Neural crest cell (in vitro differentiated cells): ENCODE results near the gene AIG1. TPM values are rescaled to one million over a fixed set of nuclear protein-coding genes. Genes with fewer than 3 reads are reported as not detected.

ENCODE experiments used
- DNase-seq: peaks from one replicate; pipeline ENCODE4 v3.0.0; 2021; ENCODE audit warnings: low read depth, mixed read lengths, low spot score
- H3K27ac Mint-ChIP-seq: one replicate; pipeline ENCODE4 v1.8.0; 2021; ENCODE audit warnings: mild to moderate bottlenecking, mixed read lengths; ENCODE audit not compliant: unreplicated experiment
- H3K27me3 Mint-ChIP-seq: 2 replicates; pipeline ENCODE4 v1.8.0; 2021; ENCODE audit warnings: low read depth, mild to moderate bottlenecking, mixed read lengths
- H3K36me3 Mint-ChIP-seq: 2 replicates; pipeline ENCODE4 v1.8.0; 2021; ENCODE audit warnings: low read depth, mild to moderate bottlenecking, mixed read lengths
- H3K4me1 Mint-ChIP-seq: 2 replicates; pipeline ENCODE4 v1.8.0; 2021; ENCODE audit warnings: mixed read lengths
- H3K4me3 Mint-ChIP-seq: one replicate; pipeline ENCODE4 v1.8.0; 2021; ENCODE audit warnings: mild to moderate bottlenecking, mixed read lengths
- H3K9me3 Mint-ChIP-seq: 2 replicates; pipeline ENCODE4 v1.8.0; 2021; ENCODE audit warnings: mixed read lengths
- CTCF ChIP-seq: fragments of 200-600 bp; sonication (generic); conservative IDR thresholded peaks from 2 replicates; pipeline ENCODE4 v1.5.0; 2021; ENCODE audit warnings: antibody characterized with exemption, mild to moderate bottlenecking
- total RNA-seq: library from RNA; stranded (reverse); gene quantifications from 2 replicates; pipeline ENCODE4 v1.2.1, GENCODE V29; 2021

The AIG1 gene
- total RNA-seq, 1 donor from 2014 or later: 22.9 TPM

- Mint-ChIP-seq H3K9me3 (peaks cover 5% of the 10 kb centered on the region), H3K4me1 (peaks cover 15% of the 10 kb centered on the region), H3K27me3 (no peaks in the 10 kb centered on the region), H3K4me3 (no peak overlapping the region), H3K27ac (no peak overlapping the region), H3K36me3 (peaks cover 2% of the 10 kb centered on the region)
- no peak for DNase-seq
- no peak for TF ChIP-seq CTCF
These were observed 98.3 kb downstream of the AIG1 start for GRCh38 chr6:143159001-143159400.

- no peak for DNase-seq
- H3K9me3 Mint-ChIP-seq: peaks cover 5% of the 10 kb centered on the region
- H3K4me1 Mint-ChIP-seq: peaks cover 15% of the 10 kb centered on the region
- peaks cover 2% of the 10 kb centered on the region for H3K36me3 Mint-ChIP-seq
- no peaks in the 10 kb centered on the region for H3K27me3 Mint-ChIP-seq
- no peak for TF ChIP-seq CTCF
- no peak overlapping the region for H3K27ac Mint-ChIP-seq
- H3K4me3 Mint-ChIP-seq: no peak overlapping the region
These were observed 99.3 kb downstream of the AIG1 start for GRCh38 chr6:143160015-143160414.

DNA sequence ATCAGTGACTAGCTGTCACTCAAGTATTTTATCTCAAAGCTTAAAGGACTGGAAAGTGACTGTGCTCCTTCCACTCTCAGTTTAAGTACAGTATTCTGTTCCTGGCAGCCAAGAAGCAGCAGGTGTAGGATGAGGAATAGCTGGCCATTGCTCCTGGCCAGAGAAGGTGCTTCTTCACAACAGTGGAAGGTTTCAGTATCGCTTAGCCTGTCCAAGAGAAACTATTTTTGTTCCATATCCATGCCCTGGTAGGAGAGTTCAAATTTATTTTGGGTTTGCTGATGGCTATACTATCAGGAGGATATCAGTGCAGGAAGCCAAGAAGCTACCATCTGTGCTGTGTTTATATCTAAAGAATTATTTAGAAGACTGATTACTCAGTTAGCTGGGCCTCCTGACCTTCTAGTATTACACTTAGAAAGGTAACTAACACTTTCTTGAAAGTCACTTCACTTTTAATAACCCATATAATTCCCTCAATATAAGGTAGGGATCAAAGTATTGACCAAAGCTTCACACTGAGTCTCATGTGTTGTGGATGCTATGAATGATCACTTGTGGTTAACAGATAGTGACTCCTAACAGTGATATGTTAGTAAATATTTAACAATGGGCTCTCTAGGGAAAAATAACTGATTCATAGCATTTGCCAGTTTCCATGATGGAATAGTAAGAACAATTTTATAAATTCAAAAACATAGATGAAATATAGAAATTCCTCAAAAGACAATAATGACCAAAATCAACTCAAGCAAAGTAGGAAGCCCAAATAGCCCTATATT lies 99.9 kb downstream of the AIG1 start:
- no peaks in the 10 kb centered on the region for H3K9me3 Mint-ChIP-seq
- H3K36me3 Mint-ChIP-seq: peaks cover 2% of the 10 kb centered on the region
- no peak overlapping the region for H3K27ac Mint-ChIP-seq
- H3K4me3 Mint-ChIP-seq: no peak overlapping the region
- no peaks in the 10 kb centered on the region for H3K27me3 Mint-ChIP-seq
- peaks cover 15% of the 10 kb centered on the region for H3K4me1 Mint-ChIP-seq
- no peak for DNase-seq
- no peak for TF ChIP-seq CTCF

DNA sequence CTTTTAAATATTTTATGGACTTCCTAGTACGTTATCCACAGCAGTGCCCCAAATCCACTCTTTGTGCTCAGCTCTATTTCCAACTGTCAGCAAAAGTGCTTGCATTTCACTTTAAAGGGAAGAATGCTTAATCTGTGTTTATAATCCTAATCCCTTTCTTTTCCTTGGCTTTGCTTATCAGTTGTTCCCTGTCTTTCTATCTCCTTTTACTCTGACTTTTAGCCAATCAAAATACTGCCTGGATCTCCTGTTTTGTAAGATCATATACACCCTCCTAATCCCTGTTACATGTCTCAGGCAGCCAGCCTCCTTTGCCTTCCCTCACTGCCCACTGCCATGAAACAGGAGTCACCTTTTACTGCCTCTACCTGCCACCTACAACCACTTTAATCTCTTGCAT lies 102.9 kb downstream of the AIG1 start:
- Mint-ChIP-seq H3K27ac (no peak overlapping the region), H3K9me3 (no peaks in the 10 kb centered on the region), H3K36me3 (no peaks in the 10 kb centered on the region), H3K4me1 (no peaks in the 10 kb centered on the region), H3K27me3 (no peaks in the 10 kb centered on the region), H3K4me3 (no peak overlapping the region)
- no peak for DNase-seq
- TF ChIP-seq CTCF: no peak

DNA sequence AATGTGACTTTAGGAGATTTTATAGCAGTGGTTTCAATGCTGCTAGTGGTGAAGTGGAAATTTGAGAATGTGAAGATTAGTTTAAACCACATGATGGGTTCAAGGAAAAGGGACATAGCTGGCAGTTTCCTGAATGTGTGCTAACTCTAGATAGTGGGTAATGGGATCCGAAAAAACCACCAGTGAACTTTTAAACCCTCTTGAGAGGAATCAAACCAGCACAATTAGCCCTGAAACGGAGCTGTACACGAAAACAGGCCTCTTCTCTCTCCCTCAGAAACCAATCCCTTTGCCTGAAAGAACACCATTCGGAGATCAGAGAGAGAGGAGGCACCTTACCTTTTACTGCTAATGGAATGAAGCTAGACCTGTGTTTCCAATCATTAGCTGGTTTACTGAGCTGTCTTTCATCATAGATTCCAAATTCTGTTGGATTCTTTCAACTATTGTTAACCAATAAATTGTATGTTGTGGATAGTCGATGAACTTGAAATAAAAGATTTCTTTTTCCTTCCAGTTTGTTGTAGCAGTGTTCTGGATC lies 103.9 kb downstream of the AIG1 start:
- no peaks in the 10 kb centered on the region for H3K36me3 Mint-ChIP-seq
- no peak for TF ChIP-seq CTCF
- H3K27me3 Mint-ChIP-seq: no peaks in the 10 kb centered on the region
- H3K27ac Mint-ChIP-seq: no peak overlapping the region
- no peaks in the 10 kb centered on the region for H3K4me1 Mint-ChIP-seq
- no peak overlapping the region for H3K4me3 Mint-ChIP-seq
- no peaks in the 10 kb centered on the region for H3K9me3 Mint-ChIP-seq
- no peak for DNase-seq
